HepG2 (cell line): Measurements from ENCODE around the gene EXOC1. TPM values are rescaled to one million over a fixed set of nuclear protein-coding genes. Genes with fewer than 3 reads are reported as not detected.

ENCODE experiments used
- ARNT2 ChIP-seq: sonication (generic); formaldehyde crosslinking; IDR thresholded peaks from 2 replicates; pipeline ENCODE4 v1.8.0; 2022; ENCODE audit warnings: mild to moderate bottlenecking, low read depth, missing genetic modification reagents, moderate library complexity
- IRX3 ChIP-seq: sonication (generic); formaldehyde crosslinking; IDR thresholded peaks from 2 replicates; pipeline ENCODE4 v1.8.1; 2023; ENCODE audit warnings: mild to moderate bottlenecking, low read depth, missing genetic modification reagents, borderline replicate concordance
- MYPOP ChIP-seq: sonication (generic); formaldehyde crosslinking; IDR thresholded peaks from 2 replicates; pipeline ENCODE4 v1.8.1; 2023; ENCODE audit warnings: mild to moderate bottlenecking, moderate library complexity, missing genetic modification reagents
- SKIL ChIP-seq: sonication (generic); formaldehyde crosslinking; IDR thresholded peaks from 2 replicates; pipeline ENCODE4 v1.8.0; 2022; ENCODE audit warnings: missing genetic modification reagents, mild to moderate bottlenecking, moderate library complexity, borderline replicate concordance
- ZBTB4 ChIP-seq: sonication (generic); formaldehyde crosslinking; IDR thresholded peaks from 2 replicates; pipeline ENCODE4 v1.4.0; 2020; ENCODE audit warnings: missing genetic modification reagents, mild to moderate bottlenecking, borderline replicate concordance
- ZNF761 ChIP-seq: sonication (generic); formaldehyde crosslinking; conservative IDR thresholded peaks from 2 replicates; pipeline ENCODE4 v1.4.0; 2020; ENCODE audit warnings: mild to moderate bottlenecking, missing genetic modification reagents
- polyA plus RNA-seq, 8 experiments: library from polyadenylated mRNA; depleted of rRNA in 3 of 8; stranded (reverse) in 7 of 8; unstranded in 1 of 8; fragments of >200 nt; fragmentation: Illumina TruSeq in 4 of 8; extraction: Trizol in 4 of 8; gene quantifications; 2 replicates each; pipeline versions ENCODE4 v1.2.1 to v1.2.3, GENCODE V29; 2011 to 2016; ENCODE audit warnings: low read depth in 4 of 8, missing spikeins in 1 of 8, mixed read lengths in 1 of 8; ENCODE audit not compliant: insufficient read depth in 1 of 8
- total RNA-seq, 5 experiments: library from RNA; depleted of rRNA; stranded (reverse); fragments of >200 nt; fragmentation: Illumina TruSeq; extraction: Trizol; gene quantifications; 2 replicates each; pipeline ENCODE4 v1.2.3, GENCODE V29; 2016; ENCODE audit warnings: low read depth in 1 of 5
- TF ChIP-seq, protein P1 (sequence below): sonication (generic); formaldehyde crosslinking; IDR thresholded peaks from 2 replicates; pipeline ENCODE4 v1.4.0; 2020; ENCODE audit warnings: missing genetic modification reagents, borderline replicate concordance

Gene EXOC1
- total and polyA plus RNA-seq, 2 of the 13 experiments (the other 11 are each of a cell fraction or from before 2014, with no cell fraction given): 9.1 to 18.4 TPM

- TF ChIP-seq IRX3 (peak; percentile 57; the same call in 1 of the 2 replicates), SKIL (peak; percentile 72; the same call in 1 of the 2 replicates), ZNF761 (CRISPR knock-in tag) (0 out of 2 replicates have a peak, but pooled peaks have one; percentile 55), MYPOP (CRISPR knock-in tag) (peak; percentile 98), ZBTB4 (CRISPR knock-in tag) (peak; percentile 87), ARNT2 (CRISPR knock-in tag) (peak; percentile 97)
- TF ChIP-seq, protein P1, sequence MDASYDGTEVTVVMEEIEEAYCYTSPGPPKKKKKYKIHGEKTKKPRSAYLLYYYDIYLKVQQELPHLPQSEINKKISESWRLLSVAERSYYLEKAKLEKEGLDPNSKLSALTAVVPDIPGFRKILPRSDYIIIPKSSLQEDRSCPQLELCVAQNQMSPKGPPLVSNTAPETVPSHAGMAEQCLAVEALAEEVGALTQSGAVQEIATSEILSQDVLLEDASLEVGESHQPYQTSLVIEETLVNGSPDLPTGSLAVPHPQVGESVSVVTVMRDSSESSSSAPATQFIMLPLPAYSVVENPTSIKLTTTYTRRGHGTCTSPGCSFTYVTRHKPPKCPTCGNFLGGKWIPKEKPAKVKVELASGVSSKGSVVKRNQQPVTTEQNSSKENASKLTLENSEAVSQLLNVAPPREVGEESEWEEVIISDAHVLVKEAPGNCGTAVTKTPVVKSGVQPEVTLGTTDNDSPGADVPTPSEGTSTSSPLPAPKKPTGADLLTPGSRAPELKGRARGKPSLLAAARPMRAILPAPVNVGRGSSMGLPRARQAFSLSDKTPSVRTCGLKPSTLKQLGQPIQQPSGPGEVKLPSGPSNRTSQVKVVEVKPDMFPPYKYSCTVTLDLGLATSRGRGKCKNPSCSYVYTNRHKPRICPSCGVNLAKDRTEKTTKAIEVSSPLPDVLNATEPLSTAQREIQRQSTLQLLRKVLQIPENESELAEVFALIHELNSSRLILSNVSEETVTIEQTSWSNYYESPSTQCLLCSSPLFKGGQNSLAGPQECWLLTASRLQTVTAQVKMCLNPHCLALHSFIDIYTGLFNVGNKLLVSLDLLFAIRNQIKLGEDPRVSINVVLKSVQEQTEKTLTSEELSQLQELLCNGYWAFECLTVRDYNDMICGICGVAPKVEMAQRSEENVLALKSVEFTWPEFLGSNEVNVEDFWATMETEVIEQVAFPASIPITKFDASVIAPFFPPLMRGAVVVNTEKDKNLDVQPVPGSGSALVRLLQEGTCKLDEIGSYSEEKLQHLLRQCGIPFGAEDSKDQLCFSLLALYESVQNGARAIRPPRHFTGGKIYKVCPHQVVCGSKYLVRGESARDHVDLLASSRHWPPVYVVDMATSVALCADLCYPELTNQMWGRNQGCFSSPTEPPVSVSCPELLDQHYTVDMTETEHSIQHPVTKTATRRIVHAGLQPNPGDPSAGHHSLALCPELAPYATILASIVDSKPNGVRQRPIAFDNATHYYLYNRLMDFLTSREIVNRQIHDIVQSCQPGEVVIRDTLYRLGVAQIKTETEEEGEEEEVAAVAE (CRISPR knock-in tag): peak; percentile 41; the same call in 1 of the 2 replicates
Observed at GRCh38 chr4:55948726-55949481, 95.5 kb downstream of the EXOC1 start, which contains the start of gene CEP135 (continued).
